Activated CD4-positive, CD25-positive, alpha-beta regulatory T cell treated with anti-CD3 and anti-CD28 coated beads, Interleukin-2, amount 50 U/mL, for 16 hours (primary cell): ENCODE results near the gene RHOJ.
"Not testable (repeated sequence)": the region's sequence is repeated elsewhere in the genome, so short reads cannot be mapped to it uniquely, and the experiment has no call there.

Experiments used
- DNase-seq: peaks from one replicate; pipeline ENCODE4 v3.0.0-alpha.2; 2020; ENCODE audit warnings: low read depth, low spot score

The RHOJ gene

GRCh38 chr14:63204407-63205043 is at the start of gene RHOJ:
RHOJ (plus strand) TSS chr14:63204443; CDS start chr14:63204870, 427 bp downstream.
- DNase-seq, result no peak

GRCh38 chr14:63155511-63156185 is 48.6 kb upstream of the RHOJ start:
- DNase-seq, result no peak

GRCh38 chr14:63157195-63157594 is 47.0 kb upstream of the RHOJ start:
- no peak for DNase-seq

GRCh38 chr14:63163306-63163705 is 40.9 kb upstream of the RHOJ start:
- no peak for DNase-seq

- no peak for DNase-seq
Measured at GRCh38 chr14:63164108-63164683, 40.0 kb upstream of the RHOJ start.

GRCh38 chr14:63165267-63165666 is 39.0 kb upstream of the RHOJ start:
- not testable (repeated sequence) for DNase-seq

- no peak for DNase-seq
Measured at GRCh38 chr14:63167044-63167443, 37.2 kb upstream of the RHOJ start.

GRCh38 chr14:63174760-63175191 is 29.5 kb upstream of the RHOJ start:
- no peak for DNase-seq

GRCh38 chr14:63175531-63175930 is 28.7 kb upstream of the RHOJ start:
- DNase-seq, result no peak

- DNase-seq, result no peak
Measured at GRCh38 chr14:63178912-63179311, 25.3 kb upstream of the RHOJ start.

- no peak for DNase-seq
Measured at GRCh38 chr14:63179383-63179782, 24.9 kb upstream of the RHOJ start.

- no peak for DNase-seq
Measured at GRCh38 chr14:63180011-63180410, 24.2 kb upstream of the RHOJ start.

GRCh38 chr14:63182968-63183367 is 21.3 kb upstream of the RHOJ start:
- no peak for DNase-seq

- no peak for DNase-seq
Measured at GRCh38 chr14:63186453-63186852, 17.8 kb upstream of the RHOJ start.

GRCh38 chr14:63191211-63191610 is 13.0 kb upstream of the RHOJ start:
- DNase-seq, result no peak

GRCh38 chr14:63192085-63192484 is 12.2 kb upstream of the RHOJ start:
- no peak for DNase-seq

- no peak for DNase-seq
Measured at GRCh38 chr14:63193236-63193635, 11.0 kb upstream of the RHOJ start.

GRCh38 chr14:63200035-63200740 is 4.1 kb upstream of the RHOJ start:
- no peak for DNase-seq

- DNase-seq, result no peak
Measured at GRCh38 chr14:63200767-63201166, 3.5 kb upstream of the RHOJ start.

GRCh38 chr14:63203015-63203414 is 1.2 kb upstream of the RHOJ start:
- DNase-seq, result no peak

GRCh38 chr14:63203618-63204406 is 431 bp upstream of the RHOJ start:
- DNase-seq, result no peak
